Trophoblast cell (in vitro differentiated cells and primary cell): ENCODE measurements around the gene ILF2.
A peak's percentile ranks its signal among the peaks of the same experiment; 100 is the strongest.

ENCODE experiments used
- DNase-seq, 2 donors: peaks; one replicate each; pipeline ENCODE4 v3.0.0-alpha.2; 2016
- H2AFZ ChIP-seq: 2 replicates; pipeline ENCODE4 v1.6.1; 2013; ENCODE audit warnings: low read length, moderate library complexity, mild to moderate bottlenecking; ENCODE audit not compliant: insufficient read depth, poor library complexity
- H2AK5ac ChIP-seq: 2 replicates; pipeline ENCODE4 v1.6.1; 2013; ENCODE audit warnings: mild to moderate bottlenecking, low read length
- H2BK120ac ChIP-seq: 2 replicates; pipeline ENCODE4 v1.6.1; 2013; ENCODE audit warnings: low read length, mild to moderate bottlenecking, moderate library complexity; ENCODE audit not compliant: insufficient read depth, poor library complexity
- H2BK12ac ChIP-seq: 2 replicates; pipeline ENCODE4 v1.6.1; 2013; ENCODE audit warnings: mild to moderate bottlenecking, low read length, moderate library complexity
- H2BK5ac ChIP-seq: 2 replicates; pipeline ENCODE4 v1.6.1; 2013; ENCODE audit warnings: low read length, low read depth, moderate library complexity, mild to moderate bottlenecking; ENCODE audit not compliant: poor library complexity
- H3K14ac ChIP-seq: 2 replicates; pipeline ENCODE4 v1.6.1; 2013; ENCODE audit warnings: mild to moderate bottlenecking, low read length
- H3K18ac ChIP-seq: 2 replicates; pipeline ENCODE4 v1.6.1; 2013; ENCODE audit warnings: mild to moderate bottlenecking, low read length
- H3K23ac ChIP-seq: 2 replicates; pipeline ENCODE4 v1.6.1; 2013; ENCODE audit warnings: low read length
- H3K27ac ChIP-seq: 2 replicates; pipeline ENCODE4 v1.5.1; 2013; ENCODE audit warnings: low read depth, mild to moderate bottlenecking, inconsistent platforms, low read length, moderate library complexity
- H3K27me3 ChIP-seq: 2 replicates; pipeline ENCODE4 v1.6.1; 2013; ENCODE audit warnings: inconsistent platforms, mild to moderate bottlenecking, low read length, moderate library complexity; ENCODE audit not compliant: insufficient read depth
- H3K36me3 ChIP-seq, 2 experiments: 1 replicate in 1 of 2; 2 replicates in 1 of 2; pipeline ENCODE4 v1.6.1; 2013; ENCODE audit warnings: low read length in 2 of 2, mild to moderate bottlenecking in 2 of 2, moderate library complexity in 1 of 2; ENCODE audit not compliant: insufficient read depth in 2 of 2, control insufficient read depth in 1 of 2
- H3K4ac ChIP-seq: 2 replicates; pipeline ENCODE4 v1.6.1; 2013; ENCODE audit warnings: low read depth, mild to moderate bottlenecking, low read length, moderate library complexity
- H3K4me1 ChIP-seq, 2 experiments: 1 replicate in 1 of 2; 2 replicates in 1 of 2; pipeline ENCODE4 v1.6.1; 2013; ENCODE audit warnings: low read length in 2 of 2, mild to moderate bottlenecking in 2 of 2, moderate library complexity in 1 of 2; ENCODE audit not compliant: insufficient read depth in 2 of 2, control insufficient read depth in 1 of 2
- H3K4me2 ChIP-seq: 2 replicates; pipeline ENCODE4 v1.6.1; 2013; ENCODE audit warnings: inconsistent platforms, mild to moderate bottlenecking, low read length, moderate library complexity
- H3K4me3 ChIP-seq: 2 replicates; pipeline ENCODE4 v1.5.1; 2013; ENCODE audit warnings: mild to moderate bottlenecking, low read depth, low read length, inconsistent platforms
- H3K79me1 ChIP-seq: one replicate; pipeline ENCODE4 v1.6.1; 2013; ENCODE audit warnings: low read length
- H3K79me2 ChIP-seq: 2 replicates; pipeline ENCODE4 v1.6.1; 2013; ENCODE audit warnings: low read length, mild to moderate bottlenecking; ENCODE audit not compliant: control insufficient read depth, insufficient read depth, poor library complexity
- H3K9ac ChIP-seq: 2 replicates; pipeline ENCODE4 v1.6.1; 2013; ENCODE audit warnings: mild to moderate bottlenecking, low read length
- H3K9me3 ChIP-seq: 2 replicates; pipeline ENCODE4 v1.6.1; 2013; ENCODE audit warnings: low read depth, mild to moderate bottlenecking, control low read depth, inconsistent platforms, low read length; ENCODE audit not compliant: insufficient read depth
- H4K12ac ChIP-seq: 2 replicates; pipeline ENCODE4 v1.6.1; 2013; ENCODE audit warnings: low read depth, mild to moderate bottlenecking, low read length, moderate library complexity
- H4K8ac ChIP-seq: 2 replicates; pipeline ENCODE4 v1.6.1; 2013; ENCODE audit warnings: low read depth, mild to moderate bottlenecking, low read length, moderate library complexity
- H4K91ac ChIP-seq: one replicate; pipeline ENCODE4 v1.6.1; 2013; ENCODE audit warnings: low read depth, mild to moderate bottlenecking, low read length, moderate library complexity
- WGBS: extraction: QIAGEN DNeasy Blood & Tissue Kit; methylation state at CpG from one replicate; pipeline ENCODE4 v1.1.7; 2013; ENCODE audit warnings: missing lambda C conversion rate; ENCODE audit not compliant: insufficient read length, insufficient coverage; ENCODE audit errors: extremely low coverage; 5-methylcytosine and 5-hydroxymethylcytosine counted together

Gene ILF2

GRCh38 chr1:153638261-153638660, 32.5 kb downstream of the ILF2 start:
- no peak overlapping the region for H3K9ac ChIP-seq
- H3K27ac ChIP-seq: no peak overlapping the region
- H3K23ac ChIP-seq: no peak overlapping the region
- H3K36me3 ChIP-seq: peaks cover 44 to 57% of the 10 kb centered on the region in 2 experiments
- peaks cover 12% of the 10 kb centered on the region for H3K79me2 ChIP-seq
- peaks cover 3 to 5% of the 10 kb centered on the region in 2 experiments for H3K4me1 ChIP-seq
- H2AK5ac ChIP-seq: no peak overlapping the region
- no peak overlapping the region for H3K4me3 ChIP-seq
- H4K91ac ChIP-seq: no peak overlapping the region
- no peak overlapping the region for H3K18ac ChIP-seq
- no peak overlapping the region for H3K4ac ChIP-seq
- H3K4me2 ChIP-seq: no peak overlapping the region
- H2BK12ac ChIP-seq: no peak overlapping the region
- no peak overlapping the region for H2BK5ac ChIP-seq
- H3K27me3 ChIP-seq: no peaks in the 10 kb centered on the region
- H2BK120ac ChIP-seq: no peak overlapping the region
- H3K9me3 ChIP-seq: peaks cover 4% of the 10 kb centered on the region
- H2AFZ ChIP-seq: no peak overlapping the region
- no CpG with 5 or more reads among the region's 6 CpGs for WGBS
- H4K12ac ChIP-seq: no peak overlapping the region
- no peak for DNase-seq
- H4K8ac ChIP-seq: no peak overlapping the region
- no peak overlapping the region for H3K14ac ChIP-seq
- peaks cover 4% of the 10 kb centered on the region for H3K79me1 ChIP-seq

GRCh38 chr1:153636312-153636711, 34.5 kb downstream of the ILF2 start:
- Histone ChIP-seq H3K23ac (no peak overlapping the region), H3K4me1 (peaks cover 3 to 5% of the 10 kb centered on the region in 2 experiments), H3K4me2 (no peak overlapping the region), H3K9ac (no peak overlapping the region), H4K12ac (no peak overlapping the region), H2AFZ (no peak overlapping the region), H3K14ac (no peak overlapping the region), H4K8ac (no peak overlapping the region), H2BK120ac (no peak overlapping the region), H3K27ac (no peak overlapping the region), H3K27me3 (no peaks in the 10 kb centered on the region), H3K4me3 (no peak overlapping the region), H4K91ac (no peak overlapping the region), H3K9me3 (peaks cover 4% of the 10 kb centered on the region), H2BK5ac (no peak overlapping the region), H3K18ac (no peak overlapping the region), H3K36me3 (peaks cover 37 to 45% of the 10 kb centered on the region in 2 experiments), H2BK12ac (no peak overlapping the region), H3K79me1 (peaks cover 4% of the 10 kb centered on the region), H3K4ac (peak overlapping the region; percentile 81), H2AK5ac (no peak overlapping the region), H3K79me2 (peaks cover 12% of the 10 kb centered on the region)
- DNase-seq: no peak
- no CpG with 5 or more reads among the region's 9 CpGs for WGBS

- Histone ChIP-seq H3K27ac (no peak overlapping the region), H4K8ac (no peak overlapping the region), H3K4me3 (no peak overlapping the region), H3K14ac (no peak overlapping the region), H3K4me2 (no peak overlapping the region), H2BK120ac (no peak overlapping the region), H3K4ac (peak overlapping the region; percentile 81), H4K12ac (no peak overlapping the region), H3K9me3 (peaks cover 4% of the 10 kb centered on the region), H2BK5ac (no peak overlapping the region), H2AK5ac (no peak overlapping the region), H3K23ac (no peak overlapping the region), H4K91ac (no peak overlapping the region), H3K79me2 (peaks cover 12% of the 10 kb centered on the region), H3K4me1 (peaks cover 3 to 5% of the 10 kb centered on the region in 2 experiments), H3K9ac (no peak overlapping the region), H3K27me3 (no peaks in the 10 kb centered on the region), H2AFZ (no peak overlapping the region), H2BK12ac (no peak overlapping the region), H3K36me3 (peaks cover 37 to 42% of the 10 kb centered on the region in 2 experiments), H3K79me1 (peaks cover 4% of the 10 kb centered on the region), H3K18ac (no peak overlapping the region)
- WGBS: no CpG with 5 or more reads among the region's 7 CpGs
- no peak for DNase-seq
Measured at GRCh38 chr1:153635872-153636271, 34.9 kb downstream of the ILF2 start.

GRCh38 chr1:153633754-153634665, 36.8 kb downstream of the ILF2 start, which contains the start of gene CHTOP:
Gene CHTOP, plus strand, starts transcription at chr1:153634066. Its CDS starts 2,523 bp downstream, at chr1:153636589.
- Histone ChIP-seq H3K23ac (no peak within 1 kb of the TSS), H2BK12ac (peak within 1 kb of the TSS; percentile 42), H3K79me1 (peaks cover 4% of the 10 kb centered on the region), H3K14ac (peak within 1 kb of the TSS; percentile 100), H2AFZ (peak within 1 kb of the TSS; percentile 98), H3K18ac (peak within 1 kb of the TSS; percentile 100), H3K9ac (peak within 1 kb of the TSS; percentile 98), H2BK120ac (peak within 1 kb of the TSS; percentile 100), H3K9me3 (peaks cover 4% of the 10 kb centered on the region), H3K4me2 (peak within 1 kb of the TSS; percentile 75), H4K8ac (peak within 1 kb of the TSS; percentile 100), H3K4me3 (peak within 1 kb of the TSS; percentile 90), H2BK5ac (peak within 1 kb of the TSS; percentile 100), H3K79me2 (peaks cover 12% of the 10 kb centered on the region), H3K4ac (peak within 1 kb of the TSS; percentile 99), H3K4me1 (peaks cover 7 to 8% of the 10 kb centered on the region in 2 experiments), H3K27me3 (no peaks in the 10 kb centered on the region), H4K12ac (peak within 1 kb of the TSS; percentile 100), H3K36me3 (peaks cover 22 to 25% of the 10 kb centered on the region in 2 experiments), H2AK5ac (peak within 1 kb of the TSS; percentile 100), H4K91ac (peak within 1 kb of the TSS; percentile 100), H3K27ac (peak within 1 kb of the TSS; percentile 99)
- peak; percentile 98 to 100 for DNase-seq
- WGBS: no CpG with 5 or more reads among the region's 65 CpGs
